ENCODE measurements around the gene FNDC5. TPM values are rescaled to one million over a fixed set of nuclear protein-coding genes. Genes with fewer than 3 reads are reported as not detected.

Gene FNDC5
- total and polyA plus RNA-seq, 2 of the 13 experiments (the other 11 are each of a cell fraction or from before 2014, with no cell fraction given): 1.4 to 3.1 TPM

DNA sequence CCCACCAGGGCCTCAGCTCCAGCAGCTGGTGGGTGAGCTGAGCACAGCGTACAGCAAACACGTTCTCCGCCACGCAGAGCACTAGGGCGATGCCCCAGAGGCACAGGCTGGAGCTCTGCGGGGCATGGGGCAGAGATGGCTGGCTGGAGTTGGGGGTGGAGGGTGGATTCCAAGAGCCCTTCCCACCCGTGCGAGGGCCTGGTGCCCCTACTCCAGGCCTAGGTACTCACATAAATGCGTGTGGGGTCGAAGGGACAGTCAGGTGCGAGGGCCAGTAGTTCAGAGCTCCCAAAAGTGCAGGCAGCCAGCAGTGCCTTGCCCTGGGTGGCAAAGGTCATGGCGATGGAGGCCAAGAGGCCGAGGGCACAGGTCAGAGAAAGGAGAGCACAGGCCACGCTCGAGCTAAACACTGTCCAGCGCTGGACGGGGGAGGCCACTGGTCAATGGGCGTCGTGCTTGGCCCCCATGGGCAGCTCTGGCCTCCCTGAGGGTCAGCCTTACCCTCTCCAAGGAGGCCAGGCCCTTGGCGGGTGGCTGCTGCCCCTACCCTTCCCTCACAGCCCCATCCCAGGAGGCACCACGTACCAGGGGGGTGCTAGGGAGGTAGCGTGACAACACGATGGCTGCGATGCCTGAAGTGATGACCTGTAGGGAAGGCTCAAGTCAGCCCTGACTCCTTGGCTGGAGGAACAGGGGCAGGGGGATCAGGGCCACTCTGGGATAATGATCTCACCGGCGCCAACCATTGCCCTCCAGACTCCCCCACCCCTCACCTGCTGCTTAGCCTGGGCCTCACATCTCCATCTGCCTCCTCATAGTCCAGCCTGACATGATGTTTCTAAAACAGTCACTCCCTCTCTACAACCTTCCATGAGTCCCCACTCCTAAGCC, 24.9 kb upstream of the FNDC5 start:
- DNase-seq (ENCODE audit: low spot score): no peak
- in situ Hi-C loops (cut with HindIII; ENCODE audit: extremely low pct_ligation_motif_present, low pct_unique_long_range_greater_than_20kb): no loop called here

More for the DNA sequence above, 24.9 kb upstream of the FNDC5 start:
- H3K4me2 ChIP-seq (ENCODE audit: low read depth, low read length): no peak overlapping the region
- 0 out of 2 replicates have a peak, but pooled peaks cover 2% of the 10 kb centered on the region for H4K20me1 ChIP-seq (ENCODE audit: insufficient read depth, low read length)
- WGBS (ENCODE audit: low lambda C conversion rate): 54% methylated on average over 16 of the region's 26 CpGs
- intact Hi-C loops (cut with micrococcal nuclease; ENCODE audit: unreplicated experiment): no loop called here
- no peak overlapping the region for H3K4me3 ChIP-seq (replicated peaks in 1 of 3; ENCODE audit: insufficient read depth in 1 of 3, low read depth in 2 of 3, low read length in 3 of 3)
- no peak overlapping the region for H2AFZ ChIP-seq (ENCODE audit: low read length)
- ChIA-PET CTCF (ENCODE audit: low intra/inter-chr PET ratio, low total read pairs) (no interaction called here), POLR2A (interaction anchor here (0.9 kb wide), 1 partner anchor 68 kb away, joined by 3 read pairs; no protein-coding TSS in a partner anchor)
- TF ChIP-seq, protein P1, sequence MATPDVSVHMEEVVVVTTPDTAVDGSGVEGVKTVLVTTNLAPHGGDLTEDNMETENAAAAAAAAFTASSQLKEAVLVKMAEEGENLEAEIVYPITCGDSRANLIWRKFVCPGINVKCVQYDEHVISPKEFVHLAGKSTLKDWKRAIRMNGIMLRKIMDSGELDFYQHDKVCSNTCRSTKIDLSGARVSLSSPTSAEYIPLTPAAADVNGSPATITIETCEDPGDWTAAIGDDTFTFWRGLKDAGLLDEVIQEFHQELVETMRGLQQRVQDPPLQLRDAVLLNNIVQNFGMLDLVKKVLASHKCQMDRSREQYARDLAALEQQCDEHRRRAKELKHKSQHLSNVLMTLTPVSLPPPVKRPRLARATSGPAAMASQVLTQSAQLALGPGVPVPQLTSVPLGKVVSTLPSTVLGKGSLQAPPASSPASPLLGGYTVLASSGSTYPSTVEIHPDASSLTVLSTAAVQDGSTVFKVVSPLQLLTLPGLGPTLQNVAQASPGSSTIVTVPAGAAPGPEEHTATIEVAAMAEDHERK (CRISPR knock-in tag; IDR thresholded peaks at IDR 0.05; ENCODE audit: low read depth): no peak
- TF ChIP-seq ZC3H13 (CRISPR knock-in tag; IDR thresholded peaks at IDR 0.05): no peak
- no peak for TF ChIP-seq ZNF180 (CRISPR knock-in tag; IDR thresholded peaks at IDR 0.05; ENCODE audit: borderline replicate concordance, low read depth)
- no peak for TF ChIP-seq HCFC1 (IDR thresholded peaks at IDR 0.05; ENCODE audit: low read depth, low read length)
- TF ChIP-seq JUND (CRISPR knock-in tag; IDR thresholded peaks at IDR 0.05): no peak
- TF ChIP-seq, protein P2, sequence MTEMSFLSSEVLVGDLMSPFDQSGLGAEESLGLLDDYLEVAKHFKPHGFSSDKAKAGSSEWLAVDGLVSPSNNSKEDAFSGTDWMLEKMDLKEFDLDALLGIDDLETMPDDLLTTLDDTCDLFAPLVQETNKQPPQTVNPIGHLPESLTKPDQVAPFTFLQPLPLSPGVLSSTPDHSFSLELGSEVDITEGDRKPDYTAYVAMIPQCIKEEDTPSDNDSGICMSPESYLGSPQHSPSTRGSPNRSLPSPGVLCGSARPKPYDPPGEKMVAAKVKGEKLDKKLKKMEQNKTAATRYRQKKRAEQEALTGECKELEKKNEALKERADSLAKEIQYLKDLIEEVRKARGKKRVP (CRISPR knock-in tag; IDR thresholded peaks at IDR 0.05): no peak
- TF ChIP-seq FIP1L1 (IDR thresholded peaks at IDR 0.05; ENCODE audit: borderline replicate concordance, insufficient read depth, low read depth, low read length): no peak
- TF ChIP-seq, protein P3, sequence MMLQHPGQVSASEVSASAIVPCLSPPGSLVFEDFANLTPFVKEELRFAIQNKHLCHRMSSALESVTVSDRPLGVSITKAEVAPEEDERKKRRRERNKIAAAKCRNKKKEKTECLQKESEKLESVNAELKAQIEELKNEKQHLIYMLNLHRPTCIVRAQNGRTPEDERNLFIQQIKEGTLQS (CRISPR knock-in tag; IDR thresholded peaks at IDR 0.05): no peak
- no peak for TF ChIP-seq ZNF263 (CRISPR knock-in tag; IDR thresholded peaks at IDR 0.05)
- TF ChIP-seq NKX3-1 (CRISPR knock-in tag; IDR thresholded peaks at IDR 0.05): no peak
- H3K9me3 ChIP-seq (ENCODE audit: low read length): no peaks in the 10 kb centered on the region
- H3K36me3 ChIP-seq (replicated peaks in 1 of 2; ENCODE audit: control insufficient read depth in 1 of 2, insufficient read depth in 2 of 2, low read length in 2 of 2): no peaks in the 10 kb centered on the region
- FAIRE-seq (no peak), ATAC-seq (no peak)
- no peak overlapping the region for H3K27ac ChIP-seq (ENCODE audit: extremely low read length, insufficient read depth, low read length)
- H3K4me1 ChIP-seq (ENCODE audit: insufficient read depth, low read length): no peaks in the 10 kb centered on the region
- BruUV-seq (replicated peaks): no TSS peak
- H3K79me2 ChIP-seq (ENCODE audit: insufficient read depth, low read length): no peaks in the 10 kb centered on the region
- no peak overlapping the region for H3K9ac ChIP-seq (ENCODE audit: insufficient read depth, low read depth, low read length)
- peaks cover 13 to 67% of the 10 kb centered on the region in 2 experiments; a peak in 4 of 5 replicates for H3K27me3 ChIP-seq (ENCODE audit: control insufficient read depth in 1 of 2, insufficient read depth in 2 of 2, low read length in 2 of 2)
